OCI-LY7 (cell line): ENCODE measurements around the gene TMPRSS6. TPM values are rescaled to one million over a fixed set of nuclear protein-coding genes. Genes with fewer than 3 reads are reported as not detected.

Experiments used
- BruUV-seq: library from RNA; stranded (reverse); fragments of 400-500 nt; replicated peaks from 2 replicates; lab custom pipeline; 2021; lab: Mats Ljungman, UMichigan
- CTCF ChIA-PET: fragments of 300-600 bp; sonication (Branson Sonifier 250); formaldehyde crosslinking; loops from one replicate; lab custom pipeline; 2022; ENCODE audit warnings: antibody characterized with exemption; ENCODE audit not compliant: unreplicated experiment; lab: Charles Lee
- POLR2A ChIA-PET: fragments of 300-600 bp; sonication (Branson Sonifier 250); formaldehyde crosslinking; loops from one replicate; lab custom pipeline; 2022; ENCODE audit warnings: antibody characterized with exemption; lab: Charles Lee
- DNase-seq: peaks from one replicate; pipeline ENCODE4 v3.0.0-alpha.2; 2015; ENCODE audit warnings: low spot score
- H2AFZ ChIP-seq: fragments of 200-600 bp; sonication (generic), shearing (Covaris generic); 2 replicates; pipeline ENCODE4 v1.6.1; 2014; ENCODE audit warnings: mild to moderate bottlenecking, antibody characterized with exemption, low read length, moderate library complexity
- H3K27ac ChIP-seq: fragments of 200-600 bp; sonication (generic); 2 replicates; pipeline ENCODE4 v1.5.1; 2014; ENCODE audit warnings: mixed run types, low read depth, mild to moderate bottlenecking, moderate library complexity, low read length, inconsistent platforms; ENCODE audit not compliant: poor library complexity, severe bottlenecking
- H3K36me3 ChIP-seq: fragments of 200-600 bp; sonication (generic); 2 replicates; pipeline ENCODE4 v1.6.1; 2014; ENCODE audit warnings: mild to moderate bottlenecking, antibody characterized with exemption, low read length, moderate library complexity, mixed read lengths; ENCODE audit not compliant: insufficient read depth
- H3K4me1 ChIP-seq: fragments of 200-600 bp; sonication (generic); 2 replicates; pipeline ENCODE4 v1.5.1; 2014; ENCODE audit warnings: mild to moderate bottlenecking, low read length; ENCODE audit not compliant: insufficient read depth, poor library complexity, severe bottlenecking
- H3K4me2 ChIP-seq: fragments of 200-600 bp; sonication (generic); 2 replicates; pipeline ENCODE4 v1.6.1; 2014; ENCODE audit warnings: mild to moderate bottlenecking, low read length
- H3K4me3 ChIP-seq: fragments of 200-600 bp; sonication (generic); 2 replicates; pipeline ENCODE4 v1.5.1; 2014; ENCODE audit warnings: mild to moderate bottlenecking, low read depth, low read length; ENCODE audit not compliant: poor library complexity, severe bottlenecking
- H3K79me2 ChIP-seq: fragments of 200-600 bp; sonication (generic); 2 replicates; pipeline ENCODE4 v1.6.1; 2016; ENCODE audit warnings: low read depth, mild to moderate bottlenecking, low read length, moderate library complexity, mixed read lengths; ENCODE audit not compliant: insufficient read depth
- H3K9me2 ChIP-seq: fragments of 200-600 bp; sonication (generic); 2 replicates; pipeline ENCODE4 v1.6.1; 2016; ENCODE audit warnings: mild to moderate bottlenecking, low read length, mixed read lengths; ENCODE audit not compliant: insufficient read depth
- H3K9me3 ChIP-seq: fragments of 200-600 bp; sonication (generic); 2 replicates; pipeline ENCODE4 v1.6.1; 2014; ENCODE audit warnings: mild to moderate bottlenecking, mixed run types, low read length, mixed read lengths
- H4K20me1 ChIP-seq: fragments of 200-600 bp; sonication (generic); 2 replicates; pipeline ENCODE4 v1.6.1; 2014; ENCODE audit warnings: mild to moderate bottlenecking, antibody characterized with exemption, low read length, moderate library complexity, mixed read lengths; ENCODE audit not compliant: insufficient read depth
- CTCF ChIP-seq: fragments of 200-600 bp; sonication (generic); conservative IDR thresholded peaks from 2 replicates; pipeline ENCODE4 v1.5.1; 2014; ENCODE audit warnings: mild to moderate bottlenecking, antibody characterized with exemption, low read length, moderate library complexity, mixed read lengths
- EZH2phosphoT487 ChIP-seq: fragments of 200-600 bp; sonication (generic); IDR thresholded peaks from 2 replicates; pipeline ENCODE4 v1.6.1; 2018; ENCODE audit warnings: low read depth, borderline replicate concordance, mild to moderate bottlenecking, mixed run types, antibody characterized with exemption, low read length, moderate library complexity, mixed read lengths
- intact Hi-C: fragments of 100-400 bp; cut with micrococcal nuclease; formaldehyde crosslinking; loops from one replicate; pipeline ENCODE4 v1.10.0; 2022; ENCODE audit not compliant: unreplicated experiment
- total RNA-seq, 2 experiments: library from RNA; depleted of rRNA in 1 of 2; stranded (reverse); fragments of >200 nt in 1 of 2; shearing (Covaris generic) in 1 of 2; gene quantifications; 2 replicates each; pipeline ENCODE4 v1.2.3, GENCODE V29; 2014 to 2022

Gene TMPRSS6
- total RNA-seq, 2 experiments from 2014 or later: not detected

GRCh38 chr22:37123649-37124048, 14.1 kb upstream of the TMPRSS6 start:
- no peak for DNase-seq
- intact Hi-C loops: no loop called here
- no TSS peak for BruUV-seq
- no peak for TF ChIP-seq CTCF
- no peak for TF ChIP-seq EZH2phosphoT487
- Histone ChIP-seq H3K27ac (no peak overlapping the region), H3K36me3 (no peaks in the 10 kb centered on the region), H3K4me3 (no peak overlapping the region), H4K20me1 (no peaks in the 10 kb centered on the region), H3K4me2 (no peak overlapping the region), H3K9me2 (no peaks in the 10 kb centered on the region), H3K4me1 (no peaks in the 10 kb centered on the region), H3K79me2 (no peaks in the 10 kb centered on the region), H2AFZ (no peak overlapping the region), H3K9me3 (no peaks in the 10 kb centered on the region)
- ChIA-PET CTCF (no interaction called here), POLR2A (interaction anchor here (0.6 kb wide), 1 partner anchor 562 kb away, joined by 3 read pairs; no protein-coding TSS in a partner anchor)

DNA sequence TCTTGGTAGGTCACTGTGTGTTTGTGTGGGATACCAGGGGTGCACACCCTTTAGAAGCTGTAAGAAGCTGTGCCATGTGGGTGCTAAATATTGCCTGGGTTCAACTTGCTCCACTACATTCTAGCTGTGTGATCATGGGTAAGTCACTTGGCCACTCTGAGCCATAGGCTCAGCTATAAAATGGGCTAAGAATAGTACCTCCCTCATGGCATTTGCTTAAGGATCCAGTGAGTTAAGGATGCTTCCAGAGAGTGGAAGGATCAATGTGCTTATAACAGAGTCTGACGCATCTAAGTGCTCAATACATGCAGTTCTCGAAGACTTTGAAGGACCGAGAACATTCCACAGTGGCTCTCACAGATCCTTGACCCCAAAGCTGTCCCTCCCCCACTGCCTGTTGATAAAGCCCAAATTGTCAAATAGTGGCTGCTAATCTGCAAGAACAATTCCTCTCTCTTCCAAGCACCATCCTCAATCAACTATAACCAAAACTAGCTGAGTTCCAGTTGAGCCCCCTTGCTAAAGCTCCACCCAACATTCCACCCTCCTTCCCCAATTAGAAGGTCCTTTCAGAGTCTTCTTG, 13.2 kb upstream of the TMPRSS6 start:
- intact Hi-C loops: no loop called here
- Histone ChIP-seq H2AFZ (no peak overlapping the region), H3K9me2 (no peaks in the 10 kb centered on the region), H3K4me3 (no peak overlapping the region), H3K36me3 (no peaks in the 10 kb centered on the region), H3K4me2 (no peak overlapping the region), H4K20me1 (no peaks in the 10 kb centered on the region), H3K27ac (no peak overlapping the region), H3K79me2 (no peaks in the 10 kb centered on the region), H3K4me1 (no peaks in the 10 kb centered on the region), H3K9me3 (no peaks in the 10 kb centered on the region)
- POLR2A ChIA-PET: no interaction called here
- CTCF ChIA-PET: no interaction called here
- no peak for DNase-seq
- no peak for TF ChIP-seq CTCF
- no peak for TF ChIP-seq EZH2phosphoT487
- BruUV-seq: no TSS peak

GRCh38 chr22:37121887-37122591, 12.5 kb upstream of the TMPRSS6 start:
- no peak overlapping the region for H3K27ac ChIP-seq
- peak; percentile 30 for DNase-seq
- H3K4me3 ChIP-seq: no peak overlapping the region
- H2AFZ ChIP-seq: no peak overlapping the region
- intact Hi-C loops: no loop called here
- CTCF ChIA-PET: no interaction called here
- no peak overlapping the region for H3K4me2 ChIP-seq
- no TSS peak for BruUV-seq
- H4K20me1 ChIP-seq: no peaks in the 10 kb centered on the region
- POLR2A ChIA-PET: no interaction called here
- no peaks in the 10 kb centered on the region for H3K4me1 ChIP-seq
- no peaks in the 10 kb centered on the region for H3K9me3 ChIP-seq
- no peaks in the 10 kb centered on the region for H3K9me2 ChIP-seq
- no peaks in the 10 kb centered on the region for H3K36me3 ChIP-seq
- H3K79me2 ChIP-seq: no peaks in the 10 kb centered on the region
- TF ChIP-seq EZH2phosphoT487 (no peak), CTCF (no peak)
